Right atrium auricular region (tissue), 2 donors: ENCODE results near the gene TRAM2. TPM values are rescaled to one million over a fixed set of nuclear protein-coding genes. Genes with fewer than 3 reads are reported as not detected.

Source experiments
- DNase-seq: peaks from one replicate; pipeline ENCODE4 v3.0.0-alpha.2; 2019; ENCODE audit warnings: low spot score
- H3K27ac ChIP-seq, 2 donors: fragments of 200-600 bp; sonication (generic); 1 replicate in 1 of 2; 2 replicates in 1 of 2; pipeline ENCODE4 v1.5.1; 2016 to 2019
- H3K27me3 ChIP-seq, 2 donors: fragments of 200-600 bp; sonication (generic); one replicate each; pipeline versions ENCODE4 v1.5.1 to v1.6.0; 2017 to 2019
- H3K36me3 ChIP-seq: fragments of 200-600 bp; sonication (generic); one replicate; pipeline ENCODE4 v1.5.1; 2016
- H3K4me1 ChIP-seq, 2 donors: fragments of 200-600 bp; sonication (generic); one replicate each; pipeline versions ENCODE4 v1.5.1 to v1.6.0; 2017 to 2019
- H3K4me3 ChIP-seq, 2 donors: fragments of 200-600 bp; sonication (generic); 1 replicate in 1 of 2; 2 replicates in 1 of 2; pipeline ENCODE4 v1.5.1; 2017 to 2019; ENCODE audit warnings: mild to moderate bottlenecking in 1 of 2, moderate library complexity in 1 of 2
- H3K9me3 ChIP-seq, 2 donors: fragments of 200-600 bp; sonication (generic); one replicate each; pipeline ENCODE4 v1.5.1; 2019
- total RNA-seq, 2 donors: library from RNA; depleted of rRNA; stranded (reverse); fragments of >200 nt; gene quantifications; one replicate each; pipeline ENCODE4 v1.1.0, GENCODE V29; 2016
- TF ChIP-seq, protein P1 (sequence below), 2 donors: fragments of 200-600 bp; sonication (generic); IDR thresholded peaks; one replicate each; pipeline ENCODE4 v1.5.1; 2019; ENCODE audit warnings: antibody characterized with exemption in 2 of 2

Gene TRAM2
- total RNA-seq, 2 donors from 2014 or later, result 10.3 to 15.9 TPM

GRCh38 chr6:52498538-52499017, 78.3 kb downstream of the TRAM2 start:
- H3K9me3 ChIP-seq, result no peaks in the 10 kb centered on the region
- TF ChIP-seq, protein P1, sequence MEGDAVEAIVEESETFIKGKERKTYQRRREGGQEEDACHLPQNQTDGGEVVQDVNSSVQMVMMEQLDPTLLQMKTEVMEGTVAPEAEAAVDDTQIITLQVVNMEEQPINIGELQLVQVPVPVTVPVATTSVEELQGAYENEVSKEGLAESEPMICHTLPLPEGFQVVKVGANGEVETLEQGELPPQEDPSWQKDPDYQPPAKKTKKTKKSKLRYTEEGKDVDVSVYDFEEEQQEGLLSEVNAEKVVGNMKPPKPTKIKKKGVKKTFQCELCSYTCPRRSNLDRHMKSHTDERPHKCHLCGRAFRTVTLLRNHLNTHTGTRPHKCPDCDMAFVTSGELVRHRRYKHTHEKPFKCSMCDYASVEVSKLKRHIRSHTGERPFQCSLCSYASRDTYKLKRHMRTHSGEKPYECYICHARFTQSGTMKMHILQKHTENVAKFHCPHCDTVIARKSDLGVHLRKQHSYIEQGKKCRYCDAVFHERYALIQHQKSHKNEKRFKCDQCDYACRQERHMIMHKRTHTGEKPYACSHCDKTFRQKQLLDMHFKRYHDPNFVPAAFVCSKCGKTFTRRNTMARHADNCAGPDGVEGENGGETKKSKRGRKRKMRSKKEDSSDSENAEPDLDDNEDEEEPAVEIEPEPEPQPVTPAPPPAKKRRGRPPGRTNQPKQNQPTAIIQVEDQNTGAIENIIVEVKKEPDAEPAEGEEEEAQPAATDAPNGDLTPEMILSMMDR (IDR thresholded peaks at IDR 0.05), result no peak
- no peaks in the 10 kb centered on the region for H3K36me3 ChIP-seq
- H3K4me3 ChIP-seq, result no peak overlapping the region
- no peak for DNase-seq
- H3K27ac ChIP-seq, result peak overlapping the region; percentile 79 to 94
- H3K4me1 ChIP-seq, result peaks cover 0 to 51% of the 10 kb centered on the region in 2 donors
- H3K27me3 ChIP-seq, result no peaks in the 10 kb centered on the region

GRCh38 chr6:52497652-52498408, 79.0 kb downstream of the TRAM2 start:
- Histone ChIP-seq H3K36me3 (no peaks in the 10 kb centered on the region), H3K27me3 (no peaks in the 10 kb centered on the region), H3K4me1 (peaks cover 0 to 44% of the 10 kb centered on the region in 2 donors), H3K9me3 (no peaks in the 10 kb centered on the region), H3K27ac (peak overlapping the region; percentile 79 to 94), H3K4me3 (no peak overlapping the region)
- TF ChIP-seq, protein P1 (IDR thresholded peaks at IDR 0.05), result no peak
- DNase-seq, result peak; percentile 83

DNA sequence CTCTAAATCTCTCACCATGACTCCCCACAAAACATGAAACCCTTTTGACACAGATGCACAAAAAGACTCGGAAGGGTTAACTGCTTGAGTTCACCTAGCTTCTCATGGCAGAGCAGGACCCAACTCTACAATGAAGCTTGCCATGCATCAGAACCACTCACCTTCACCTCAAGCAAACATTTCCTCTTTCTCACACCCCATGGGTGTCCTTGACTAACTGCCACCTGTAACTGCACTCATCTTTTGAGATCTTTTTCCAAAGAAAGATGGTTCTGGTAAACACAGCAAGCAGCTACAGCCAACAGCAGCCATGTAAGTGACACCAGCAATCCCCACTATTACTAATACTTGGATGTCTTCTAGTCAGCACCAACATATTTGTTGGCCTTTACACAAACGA, 80.2 kb downstream of the TRAM2 start:
- TF ChIP-seq, protein P1 (IDR thresholded peaks at IDR 0.05), result no peak
- peaks cover 0 to 42% of the 10 kb centered on the region in 2 donors for H3K4me1 ChIP-seq
- no peaks in the 10 kb centered on the region for H3K36me3 ChIP-seq
- no peaks in the 10 kb centered on the region for H3K9me3 ChIP-seq
- no peak for DNase-seq
- no peaks in the 10 kb centered on the region for H3K27me3 ChIP-seq
- no peak overlapping the region for H3K4me3 ChIP-seq
- no peak overlapping the region for H3K27ac ChIP-seq

DNA sequence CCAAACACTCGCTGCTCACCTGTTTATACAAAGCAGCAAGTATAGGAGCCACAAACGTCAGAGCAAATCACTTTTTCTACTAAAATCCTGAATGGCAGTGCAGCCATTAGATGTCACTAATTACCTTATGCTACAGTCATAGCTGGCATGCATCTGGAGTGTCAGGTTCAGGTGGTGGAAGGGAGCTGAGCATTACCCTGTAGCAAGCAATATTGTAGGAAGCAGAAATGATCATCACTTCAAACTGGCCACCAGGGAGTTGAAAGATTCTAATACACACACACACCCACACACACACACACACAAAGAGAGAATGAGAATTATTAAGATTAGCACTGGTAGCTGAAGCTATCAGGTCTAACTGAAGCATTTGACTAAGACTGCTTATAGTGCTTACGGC, 80.9 kb downstream of the TRAM2 start:
- Histone ChIP-seq H3K9me3 (no peaks in the 10 kb centered on the region), H3K27me3 (no peaks in the 10 kb centered on the region), H3K4me1 (peaks cover 0 to 47% of the 10 kb centered on the region in 2 donors), H3K4me3 (no peak overlapping the region), H3K36me3 (no peaks in the 10 kb centered on the region), H3K27ac (no peak overlapping the region)
- TF ChIP-seq, protein P1 (IDR thresholded peaks at IDR 0.05), result no peak
- DNase-seq, result no peak

GRCh38 chr6:52494298-52495072, 82.4 kb downstream of the TRAM2 start:
- no peaks in the 10 kb centered on the region for H3K36me3 ChIP-seq
- H3K4me1 ChIP-seq, result peaks cover 0 to 33% of the 10 kb centered on the region in 2 donors
- TF ChIP-seq, protein P1 (IDR thresholded peaks at IDR 0.05), result no peak
- H3K27ac ChIP-seq, result no peak overlapping the region
- no peak overlapping the region for H3K4me3 ChIP-seq
- no peaks in the 10 kb centered on the region for H3K9me3 ChIP-seq
- no peak for DNase-seq
- H3K27me3 ChIP-seq, result no peaks in the 10 kb centered on the region
